ENCODE measurements around the gene TALDO1. TPM values are rescaled to one million over a fixed set of nuclear protein-coding genes. Genes with fewer than 3 reads are reported as not detected.

The TALDO1 gene
- total RNA-seq, 2 donors from 2014 or later = 90.3 to 111 TPM

- TF ChIP-seq, protein P1, sequence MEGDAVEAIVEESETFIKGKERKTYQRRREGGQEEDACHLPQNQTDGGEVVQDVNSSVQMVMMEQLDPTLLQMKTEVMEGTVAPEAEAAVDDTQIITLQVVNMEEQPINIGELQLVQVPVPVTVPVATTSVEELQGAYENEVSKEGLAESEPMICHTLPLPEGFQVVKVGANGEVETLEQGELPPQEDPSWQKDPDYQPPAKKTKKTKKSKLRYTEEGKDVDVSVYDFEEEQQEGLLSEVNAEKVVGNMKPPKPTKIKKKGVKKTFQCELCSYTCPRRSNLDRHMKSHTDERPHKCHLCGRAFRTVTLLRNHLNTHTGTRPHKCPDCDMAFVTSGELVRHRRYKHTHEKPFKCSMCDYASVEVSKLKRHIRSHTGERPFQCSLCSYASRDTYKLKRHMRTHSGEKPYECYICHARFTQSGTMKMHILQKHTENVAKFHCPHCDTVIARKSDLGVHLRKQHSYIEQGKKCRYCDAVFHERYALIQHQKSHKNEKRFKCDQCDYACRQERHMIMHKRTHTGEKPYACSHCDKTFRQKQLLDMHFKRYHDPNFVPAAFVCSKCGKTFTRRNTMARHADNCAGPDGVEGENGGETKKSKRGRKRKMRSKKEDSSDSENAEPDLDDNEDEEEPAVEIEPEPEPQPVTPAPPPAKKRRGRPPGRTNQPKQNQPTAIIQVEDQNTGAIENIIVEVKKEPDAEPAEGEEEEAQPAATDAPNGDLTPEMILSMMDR (IDR thresholded peaks at IDR 0.05) = no peak
- Histone ChIP-seq H3K9me3 (no peaks in the 10 kb centered on the region), H3K27me3 (peaks cover 0 to 7% of the 10 kb centered on the region in 2 donors), H3K4me1 (peaks cover 0 to 43% of the 10 kb centered on the region in 2 donors), H3K4me3 (no peak overlapping the region), H3K27ac (no peak overlapping the region), H3K36me3 (no peaks in the 10 kb centered on the region)
- no peak for DNase-seq (ENCODE audit: low spot score)
Measured at GRCh38 chr11:709109-709997, 37.9 kb upstream of the TALDO1 start.

GRCh38 chr11:714436-714835 is 32.8 kb upstream of the TALDO1 start:
- no peak overlapping the region for H3K27ac ChIP-seq
- TF ChIP-seq, protein P1 (IDR thresholded peaks at IDR 0.05) = no peak
- H3K36me3 ChIP-seq = no peaks in the 10 kb centered on the region
- DNase-seq (ENCODE audit: low spot score) = no peak
- H3K4me3 ChIP-seq = no peak overlapping the region
- no peaks in the 10 kb centered on the region for H3K27me3 ChIP-seq
- peaks cover 0 to 12% of the 10 kb centered on the region in 2 donors for H3K4me1 ChIP-seq
- H3K9me3 ChIP-seq = no peaks in the 10 kb centered on the region

DNA sequence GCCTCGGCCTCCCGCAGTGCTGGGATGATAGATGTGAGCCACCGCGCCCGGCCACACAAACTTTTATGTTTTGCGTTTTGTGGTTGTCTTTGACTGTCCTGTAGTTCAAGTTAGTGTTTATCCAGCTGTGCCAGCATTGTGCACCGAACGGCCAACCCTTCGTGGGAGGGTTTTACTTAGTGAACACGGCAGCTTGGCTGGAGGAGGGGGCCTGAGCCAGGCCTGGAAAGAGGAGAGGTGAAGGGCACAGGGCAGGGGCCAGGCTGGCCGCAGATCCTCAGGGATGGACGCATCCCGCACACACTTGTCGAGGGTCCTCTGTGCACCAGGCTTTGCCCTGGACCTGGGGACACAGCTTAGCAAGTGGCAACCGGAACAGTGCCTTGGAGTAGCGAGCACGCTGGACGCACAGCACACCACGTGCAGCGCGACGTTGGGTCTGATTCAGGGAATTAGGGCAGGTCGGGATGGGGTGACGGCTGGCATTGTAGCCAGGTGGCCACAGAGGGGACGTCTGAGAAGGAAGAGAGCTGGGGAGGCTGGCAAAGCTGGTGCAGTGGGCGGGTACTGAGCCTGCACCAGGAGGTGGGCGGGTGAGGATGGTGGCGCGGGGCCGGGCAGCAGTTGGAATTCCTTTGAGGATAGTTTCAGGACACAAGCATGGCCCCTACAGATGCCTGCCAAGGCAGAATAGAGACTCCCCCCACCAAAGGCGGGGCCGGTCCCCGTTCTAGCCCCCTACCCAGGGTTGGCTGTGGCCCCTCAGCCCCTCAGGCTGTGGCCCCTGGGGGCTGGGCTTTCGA is 27.8 kb upstream of the TALDO1 start:
- H3K4me3 ChIP-seq = no peak overlapping the region
- peaks cover 0 to 12% of the 10 kb centered on the region in 2 donors for H3K4me1 ChIP-seq
- no peaks in the 10 kb centered on the region for H3K9me3 ChIP-seq
- TF ChIP-seq, protein P1 (IDR thresholded peaks at IDR 0.05) = no peak
- H3K27ac ChIP-seq = no peak overlapping the region
- H3K27me3 ChIP-seq = peaks cover 0 to 9% of the 10 kb centered on the region in 2 donors
- DNase-seq (ENCODE audit: low spot score) = no peak
- H3K36me3 ChIP-seq = no peaks in the 10 kb centered on the region

GRCh38 chr11:720017-720641 is 27.1 kb upstream of the TALDO1 start:
- DNase-seq (ENCODE audit: low spot score) = no peak
- peaks cover 0 to 10% of the 10 kb centered on the region in 2 donors for H3K27me3 ChIP-seq

GRCh38 chr11:720642-721246 is 26.5 kb upstream of the TALDO1 start:
- no peak overlapping the region for H3K27ac ChIP-seq
- TF ChIP-seq, protein P1 (IDR thresholded peaks at IDR 0.05) = no peak
- H3K4me1 ChIP-seq = peaks cover 0 to 17% of the 10 kb centered on the region in 2 donors
- no peak for DNase-seq (ENCODE audit: low spot score)
- H3K36me3 ChIP-seq = no peaks in the 10 kb centered on the region
- peaks cover 0 to 17% of the 10 kb centered on the region in 2 donors for H3K27me3 ChIP-seq
- no peaks in the 10 kb centered on the region for H3K9me3 ChIP-seq
- peak overlapping the region in 1 of 2 donors; percentile 25 for H3K4me3 ChIP-seq

More at GRCh38 chr11:720017-720641, 27.1 kb upstream of the TALDO1 start:
- Histone ChIP-seq H3K36me3 (no peaks in the 10 kb centered on the region), H3K9me3 (no peaks in the 10 kb centered on the region), H3K27ac (no peak overlapping the region), H3K4me3 (no peak overlapping the region), H3K4me1 (peaks cover 0 to 12% of the 10 kb centered on the region in 2 donors)
- TF ChIP-seq, protein P1 (IDR thresholded peaks at IDR 0.05) = no peak

Data from right atrium auricular region (tissue), 2 donors.